Peyer's patch (tissue), 4 donors: ENCODE measurements around the gene ATP5MC2. TPM values are rescaled to one million over a fixed set of nuclear protein-coding genes. Genes with fewer than 3 reads are reported as not detected.
"Not testable (repeated sequence)": the region's sequence is repeated elsewhere in the genome, so short reads cannot be mapped to it uniquely, and the experiment has no call there.

ENCODE experiments used
- DNase-seq, 3 donors: peaks; one replicate each; pipeline ENCODE4 v3.0.0-alpha.2; 2017 to 2019
- H3K27ac ChIP-seq, 4 donors: fragments of 200-600 bp; sonication (generic); one replicate each; pipeline ENCODE4 v1.5.1; 2016 to 2019
- H3K27me3 ChIP-seq, 2 donors: fragments of 200-600 bp; sonication (generic); one replicate each; pipeline ENCODE4 v1.5.1; 2019
- H3K36me3 ChIP-seq, 3 donors: fragments of 200-600 bp; sonication (generic); one replicate each; pipeline ENCODE4 v1.5.1; 2016 to 2019
- H3K4me1 ChIP-seq, 4 donors: fragments of 200-600 bp; sonication (generic); one replicate each; pipeline ENCODE4 v1.5.1; 2016 to 2019
- H3K4me3 ChIP-seq, 4 donors: fragments of 200-600 bp; sonication (generic); 1 replicate in 3 of 4; 2 replicates in 1 of 4; pipeline ENCODE4 v1.5.1; 2016 to 2019; ENCODE audit warnings: mild to moderate bottlenecking in 1 of 4
- H3K9me3 ChIP-seq, 4 donors: fragments of 200-600 bp; sonication (generic); one replicate each; pipeline ENCODE4 v1.5.1; 2016 to 2019; ENCODE audit warnings: mild to moderate bottlenecking in 1 of 4
- POLR2A ChIP-seq, 2 donors: fragments of 450-650 bp; IDR thresholded peaks; one replicate each; pipeline ENCODE4 v1.5.1; 2017; ENCODE audit warnings: antibody characterized with exemption in 2 of 2, mild to moderate bottlenecking in 2 of 2, moderate library complexity in 2 of 2
- total RNA-seq, 4 donors: library from RNA; depleted of rRNA; stranded (reverse); fragments of >200 nt; gene quantifications; one replicate each; pipeline ENCODE4 v1.1.0, GENCODE V29; 2016
- TF ChIP-seq, protein P1 (sequence below), 6 experiments: fragments of 450-650 bp in 4 of 6; fragments of 200-600 bp in 2 of 6; sonication (generic) in 1 of 6; IDR thresholded peaks; one replicate each; pipeline ENCODE4 v1.5.1; 2017 to 2019; ENCODE audit warnings: antibody characterized with exemption in 6 of 6, mild to moderate bottlenecking in 3 of 6, moderate library complexity in 1 of 6

Gene ATP5MC2
- total RNA-seq, 4 donors from 2014 or later, result 118 to 246 (median 203) TPM

DNA sequence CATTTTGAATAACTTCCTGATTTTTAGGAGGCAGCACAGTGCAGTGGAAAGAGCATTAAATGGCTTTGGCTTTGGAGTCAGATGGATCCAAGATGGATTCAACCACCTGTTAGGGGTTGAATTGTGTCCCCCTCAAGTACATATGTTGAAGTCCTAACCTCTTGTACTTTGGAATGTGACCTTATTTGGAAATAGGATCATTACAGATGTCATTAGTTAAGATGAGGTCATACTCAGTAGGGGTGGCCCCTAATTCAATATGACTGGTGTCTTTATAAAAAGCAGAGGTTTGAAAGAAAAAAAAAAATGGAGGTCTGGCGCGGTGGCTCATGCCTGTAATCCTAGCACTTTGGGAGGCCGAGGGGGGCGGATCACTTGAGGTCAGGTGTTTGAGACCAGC lies 18.8 kb downstream of the ATP5MC2 start:
- Histone ChIP-seq H3K4me1 (peaks cover 0 to 25% (median 0%) of the 10 kb centered on the region in 4 donors), H3K9me3 (no peaks in the 10 kb centered on the region), H3K27me3 (no peaks in the 10 kb centered on the region), H3K36me3 (no peaks in the 10 kb centered on the region), H3K4me3 (no peak overlapping the region), H3K27ac (no peak overlapping the region)
- DNase-seq, result no peak
- TF ChIP-seq, protein P1, sequence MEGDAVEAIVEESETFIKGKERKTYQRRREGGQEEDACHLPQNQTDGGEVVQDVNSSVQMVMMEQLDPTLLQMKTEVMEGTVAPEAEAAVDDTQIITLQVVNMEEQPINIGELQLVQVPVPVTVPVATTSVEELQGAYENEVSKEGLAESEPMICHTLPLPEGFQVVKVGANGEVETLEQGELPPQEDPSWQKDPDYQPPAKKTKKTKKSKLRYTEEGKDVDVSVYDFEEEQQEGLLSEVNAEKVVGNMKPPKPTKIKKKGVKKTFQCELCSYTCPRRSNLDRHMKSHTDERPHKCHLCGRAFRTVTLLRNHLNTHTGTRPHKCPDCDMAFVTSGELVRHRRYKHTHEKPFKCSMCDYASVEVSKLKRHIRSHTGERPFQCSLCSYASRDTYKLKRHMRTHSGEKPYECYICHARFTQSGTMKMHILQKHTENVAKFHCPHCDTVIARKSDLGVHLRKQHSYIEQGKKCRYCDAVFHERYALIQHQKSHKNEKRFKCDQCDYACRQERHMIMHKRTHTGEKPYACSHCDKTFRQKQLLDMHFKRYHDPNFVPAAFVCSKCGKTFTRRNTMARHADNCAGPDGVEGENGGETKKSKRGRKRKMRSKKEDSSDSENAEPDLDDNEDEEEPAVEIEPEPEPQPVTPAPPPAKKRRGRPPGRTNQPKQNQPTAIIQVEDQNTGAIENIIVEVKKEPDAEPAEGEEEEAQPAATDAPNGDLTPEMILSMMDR (IDR thresholded peaks at IDR 0.05), result no peak

DNA sequence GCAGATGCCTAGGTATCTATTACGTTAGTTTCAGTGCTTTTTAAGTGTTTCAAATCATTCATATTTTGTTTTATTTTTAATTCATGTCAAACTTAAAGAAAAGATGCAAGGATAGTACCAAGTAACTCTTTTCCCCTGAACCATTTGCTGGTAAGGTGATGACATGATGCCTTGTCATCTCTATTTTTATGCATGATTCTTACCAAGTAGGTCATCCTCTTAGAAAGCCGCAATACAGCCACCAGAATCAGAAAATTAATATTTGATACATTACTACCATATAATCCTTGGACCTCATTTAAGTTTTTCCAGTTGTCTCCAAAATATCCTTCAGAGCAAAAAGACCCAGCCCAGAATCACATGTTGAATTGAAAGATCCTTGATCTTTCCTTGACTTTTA lies 22.3 kb downstream of the ATP5MC2 start:
- H3K4me3 ChIP-seq, result no peak overlapping the region
- no peak overlapping the region for H3K27ac ChIP-seq
- TF ChIP-seq POLR2A (IDR thresholded peaks at IDR 0.05), result no peak
- TF ChIP-seq, protein P1 (IDR thresholded peaks at IDR 0.05), result no peak
- DNase-seq, result no peak
- peaks cover 0 to 6% (median 0%) of the 10 kb centered on the region in 4 donors for H3K4me1 ChIP-seq
- no peaks in the 10 kb centered on the region for H3K27me3 ChIP-seq
- H3K9me3 ChIP-seq, result no peaks in the 10 kb centered on the region
- no peaks in the 10 kb centered on the region for H3K36me3 ChIP-seq

DNA sequence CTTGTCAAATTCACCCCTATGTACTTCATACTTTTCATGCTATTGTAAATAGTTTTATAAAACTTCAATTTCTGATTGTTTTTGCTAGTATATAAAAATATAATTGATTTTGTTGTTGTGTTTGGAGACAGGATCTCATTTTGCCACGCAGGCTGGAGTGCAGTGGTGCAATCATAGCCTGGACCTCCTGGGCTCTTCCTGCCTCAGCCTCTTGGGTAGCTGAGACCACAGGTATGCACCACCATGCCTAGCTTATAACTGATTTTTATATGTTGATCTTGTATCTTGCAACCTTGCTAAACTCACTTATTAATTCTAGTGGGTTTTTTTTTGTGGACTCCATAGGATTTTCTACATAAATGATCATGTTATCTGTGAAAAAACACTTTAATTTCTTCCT lies 23.5 kb downstream of the ATP5MC2 start:
- DNase-seq, result no peak
- TF ChIP-seq, protein P1 (IDR thresholded peaks at IDR 0.05), result no peak
- no peak for TF ChIP-seq POLR2A (IDR thresholded peaks at IDR 0.05)
- no peak overlapping the region for H3K4me3 ChIP-seq
- H3K9me3 ChIP-seq, result no peaks in the 10 kb centered on the region
- no peaks in the 10 kb centered on the region for H3K36me3 ChIP-seq
- H3K27ac ChIP-seq, result no peak overlapping the region
- H3K4me1 ChIP-seq, result no peaks in the 10 kb centered on the region
- no peaks in the 10 kb centered on the region for H3K27me3 ChIP-seq

DNA sequence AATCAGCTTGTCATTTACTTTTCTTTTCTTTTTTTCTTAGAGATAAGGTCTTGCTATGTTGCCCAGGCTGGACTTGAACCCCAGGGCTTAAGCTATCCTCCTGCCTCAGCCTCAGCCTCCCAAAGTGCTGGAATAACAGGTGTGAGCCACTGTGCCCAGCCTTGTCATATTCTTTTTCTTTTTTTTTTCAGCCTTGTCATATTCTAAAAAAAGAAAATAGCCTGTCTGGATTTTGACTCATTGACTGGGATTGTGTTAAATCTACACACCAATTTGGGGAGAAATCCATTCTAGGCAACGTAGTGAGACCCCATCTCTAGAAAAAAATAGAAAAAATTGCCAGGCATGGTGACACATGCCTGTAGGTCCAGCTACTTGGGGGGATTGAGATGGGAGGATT lies 24.1 kb downstream of the ATP5MC2 start:
- Histone ChIP-seq H3K27ac (no peak overlapping the region), H3K27me3 (no peaks in the 10 kb centered on the region), H3K36me3 (no peaks in the 10 kb centered on the region), H3K4me1 (no peaks in the 10 kb centered on the region), H3K9me3 (no peaks in the 10 kb centered on the region), H3K4me3 (no peak overlapping the region)
- TF ChIP-seq, protein P1 (IDR thresholded peaks at IDR 0.05), result no peak
- TF ChIP-seq POLR2A (IDR thresholded peaks at IDR 0.05), result no peak
- DNase-seq, result no peak

DNA sequence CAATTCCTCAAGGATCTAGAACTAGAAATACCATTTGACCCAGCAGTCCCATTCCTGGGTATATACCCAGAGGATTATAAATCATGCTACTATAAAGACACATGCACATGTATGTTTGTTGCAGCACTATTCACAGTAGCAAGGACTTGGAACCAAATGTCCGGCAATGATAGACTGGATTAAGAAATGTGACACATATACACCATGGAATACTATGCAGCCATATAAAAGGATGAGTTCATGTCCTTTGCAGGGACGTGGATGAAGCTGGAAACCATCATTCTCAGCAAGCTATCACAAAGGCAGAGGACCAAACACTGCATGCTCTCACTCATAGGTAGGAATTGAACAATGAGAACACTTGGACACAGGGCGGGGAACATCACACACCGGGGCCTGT lies 29.6 kb downstream of the ATP5MC2 start:
- not testable (repeated sequence) for H3K27me3 ChIP-seq, DNase-seq, H3K4me1 ChIP-seq, H3K4me3 ChIP-seq, H3K36me3 ChIP-seq, H3K27ac ChIP-seq, H3K9me3 ChIP-seq

DNA sequence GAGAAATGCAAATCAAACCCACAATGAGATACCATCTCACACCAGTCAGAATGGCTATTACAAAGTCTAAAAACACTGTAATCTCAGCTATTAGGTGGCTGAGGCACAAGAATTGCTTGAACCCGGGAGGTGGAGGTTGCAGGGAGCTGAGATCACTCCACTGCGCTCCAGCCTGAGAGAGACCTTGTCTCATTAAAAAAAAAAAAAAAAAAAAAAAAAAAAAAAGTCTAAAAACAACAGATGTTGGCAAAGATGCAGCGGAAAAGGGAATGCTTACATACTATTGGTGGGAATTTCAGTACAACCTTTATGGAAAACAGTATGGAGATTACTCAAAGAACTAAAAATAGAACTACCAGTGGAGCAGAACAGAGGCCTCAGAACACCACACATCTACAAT lies 30.7 kb downstream of the ATP5MC2 start:
- no peak for DNase-seq
- Histone ChIP-seq H3K9me3 (no peaks in the 10 kb centered on the region), H3K4me3 (no peak overlapping the region), H3K27me3 (no peaks in the 10 kb centered on the region), H3K27ac (no peak overlapping the region), H3K36me3 (no peaks in the 10 kb centered on the region), H3K4me1 (no peaks in the 10 kb centered on the region)
- TF ChIP-seq, protein P1 (IDR thresholded peaks at IDR 0.05), result no peak
- no peak for TF ChIP-seq POLR2A (IDR thresholded peaks at IDR 0.05)
